GM21526 (cell line): Measurements from ENCODE around the gene TRIML1.
"Not testable (repeated sequence)": the region's sequence is repeated elsewhere in the genome, so short reads cannot be mapped to it uniquely, and the experiment has no call there.

ENCODE experiments used
- ATAC-seq: cut with Tn5 transposase; IDR thresholded peaks from one replicate; pipeline ENCODE4 v1.9.1; 2021; ENCODE audit warnings: moderate library complexity; ENCODE audit not compliant: unreplicated experiment, low FRiP score

The TRIML1 gene

DNA sequence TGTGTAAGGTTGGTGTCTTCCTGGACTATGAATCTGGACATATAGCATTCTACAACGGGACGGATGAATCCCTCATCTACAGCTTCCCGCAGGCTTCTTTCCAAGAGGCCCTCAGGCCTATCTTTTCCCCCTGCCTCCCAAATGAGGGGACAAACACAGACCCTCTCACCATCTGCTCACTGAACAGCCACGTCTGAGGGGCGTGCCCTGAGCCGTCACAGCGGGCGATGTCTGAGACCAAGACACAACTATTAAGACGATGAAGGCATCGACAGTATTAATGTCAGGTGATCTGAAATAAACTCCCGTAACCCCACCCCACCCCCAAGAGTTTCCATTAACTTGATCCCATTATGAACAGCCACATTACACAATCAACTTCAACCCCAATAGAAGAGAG lies 7.9 kb downstream of the TRIML1 start:
- no peak for ATAC-seq

GRCh38 chr4:188147776-188148175 lies 8.5 kb downstream of the TRIML1 start:
- no peak for ATAC-seq

- ATAC-seq, result no peak
Observed at GRCh38 chr4:188154668-188155405, 15.6 kb downstream of the TRIML1 start.

- ATAC-seq, result no peak
Observed at GRCh38 chr4:188158336-188158735, 19.1 kb downstream of the TRIML1 start.

DNA sequence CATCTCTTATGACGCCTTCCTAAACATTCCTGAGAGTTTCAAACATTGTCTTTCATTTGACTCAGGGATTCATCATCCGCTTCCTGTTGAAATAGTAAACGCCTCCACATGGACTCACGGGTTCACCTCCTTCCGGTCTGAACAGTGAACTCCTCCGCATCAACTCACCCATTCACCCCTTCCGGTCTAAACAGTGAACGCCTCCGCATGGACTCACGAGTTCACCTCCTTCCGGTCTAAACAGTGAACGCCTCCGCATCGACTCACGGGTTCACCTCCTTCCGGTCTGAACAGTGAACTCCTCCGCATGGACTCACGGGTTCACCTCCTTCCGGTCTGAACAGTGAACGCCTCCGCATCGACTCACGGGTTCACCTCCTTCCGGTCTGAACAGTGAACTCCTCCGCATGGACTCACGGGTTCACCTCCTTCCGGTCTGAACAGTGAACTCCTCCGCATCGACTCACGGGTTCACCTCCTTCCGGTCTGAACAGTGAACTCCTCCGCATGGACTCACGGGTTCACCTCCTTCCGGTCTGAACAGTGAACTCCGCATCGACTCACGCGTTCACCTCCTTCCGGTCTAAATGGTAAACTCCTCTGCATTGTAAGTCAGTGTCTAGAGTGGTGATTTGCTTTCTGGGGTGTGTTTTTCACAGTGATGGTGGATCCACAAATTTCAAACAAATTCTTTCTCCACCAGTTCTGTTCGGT lies 20.4 kb downstream of the TRIML1 start:
- ATAC-seq, result not testable (repeated sequence)

DNA sequence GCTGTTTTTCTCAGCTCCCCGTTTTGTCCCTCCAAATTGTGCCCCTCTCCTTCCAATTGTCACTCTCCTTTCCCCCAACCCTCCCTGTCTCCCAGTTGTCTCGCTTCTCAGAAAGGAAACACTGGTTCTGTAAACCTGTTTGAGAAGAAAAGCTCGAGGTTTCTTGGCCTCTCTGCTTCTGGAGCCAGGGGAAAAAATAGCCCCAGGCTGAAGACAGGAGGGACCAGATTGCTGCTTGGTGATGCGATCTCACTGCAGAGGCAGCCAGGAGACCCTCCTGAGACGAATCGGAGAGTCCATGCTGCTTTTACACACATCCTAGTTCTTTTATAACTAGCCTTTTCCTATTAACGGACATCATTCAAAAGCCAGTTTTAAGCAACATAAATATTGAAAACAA lies 21.2 kb downstream of the TRIML1 start:
- no peak for ATAC-seq

- no peak for ATAC-seq
Observed at GRCh38 chr4:188161167-188161566, 21.9 kb downstream of the TRIML1 start.

- no peak for ATAC-seq
Observed at GRCh38 chr4:188162698-188163097, 23.5 kb downstream of the TRIML1 start.

DNA sequence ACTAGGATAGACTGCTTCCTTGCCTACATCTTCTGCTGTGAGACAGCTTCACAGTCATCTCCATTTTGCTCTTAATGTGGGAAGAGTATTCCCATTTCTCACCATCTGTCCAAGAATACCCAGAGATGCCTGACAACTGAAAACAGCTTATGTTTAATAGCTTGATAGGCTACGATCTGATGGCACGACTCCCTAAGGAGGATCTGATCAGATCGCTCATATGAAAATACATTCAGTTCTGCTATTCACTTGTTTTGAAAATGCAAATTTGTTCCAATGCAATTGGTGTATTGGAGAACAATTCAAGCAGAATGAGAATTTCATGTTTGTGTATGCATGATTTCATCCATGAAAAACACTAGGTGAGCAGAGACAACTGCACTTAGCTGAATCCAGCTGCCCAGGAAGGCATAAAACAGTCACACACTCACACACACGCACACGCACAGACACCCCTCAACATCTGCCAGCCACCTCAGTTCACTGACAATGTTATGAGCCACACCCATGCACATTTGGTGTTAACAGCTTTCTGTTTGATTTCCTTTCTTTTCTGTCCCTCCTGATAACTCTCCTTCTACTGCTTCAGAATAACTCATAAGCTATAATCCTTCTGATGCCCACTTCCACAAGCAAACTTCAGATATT lies 29.6 kb downstream of the TRIML1 start:
- no peak for ATAC-seq

GRCh38 chr4:188171551-188171950 lies 32.3 kb downstream of the TRIML1 start:
- no peak for ATAC-seq

- ATAC-seq, result no peak
Observed at GRCh38 chr4:188175288-188175687, 36.0 kb downstream of the TRIML1 start.

- ATAC-seq, result no peak
Observed at GRCh38 chr4:188177997-188178675, 38.9 kb downstream of the TRIML1 start.

GRCh38 chr4:188178806-188179205 lies 39.6 kb downstream of the TRIML1 start:
- ATAC-seq, result no peak

DNA sequence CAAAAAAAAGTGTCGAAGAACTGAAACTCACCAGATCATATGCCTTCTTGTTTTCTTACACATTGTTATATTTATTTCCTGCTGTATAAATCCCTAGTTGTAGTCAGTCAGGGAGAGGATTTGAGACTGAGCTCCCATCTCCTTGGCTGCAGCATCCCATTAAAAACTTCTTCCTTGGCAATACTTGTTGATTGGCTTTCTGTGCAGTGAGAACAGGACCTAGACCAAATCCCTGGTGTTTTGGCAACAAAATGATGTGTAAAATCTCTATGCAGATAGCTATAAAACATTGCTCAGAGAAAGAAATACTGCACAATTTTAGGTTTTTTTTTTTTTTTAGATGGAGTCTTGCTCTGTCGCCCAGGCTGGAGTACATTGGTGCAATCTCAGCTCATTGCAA lies 47.9 kb downstream of the TRIML1 start:
- ATAC-seq, result no peak

DNA sequence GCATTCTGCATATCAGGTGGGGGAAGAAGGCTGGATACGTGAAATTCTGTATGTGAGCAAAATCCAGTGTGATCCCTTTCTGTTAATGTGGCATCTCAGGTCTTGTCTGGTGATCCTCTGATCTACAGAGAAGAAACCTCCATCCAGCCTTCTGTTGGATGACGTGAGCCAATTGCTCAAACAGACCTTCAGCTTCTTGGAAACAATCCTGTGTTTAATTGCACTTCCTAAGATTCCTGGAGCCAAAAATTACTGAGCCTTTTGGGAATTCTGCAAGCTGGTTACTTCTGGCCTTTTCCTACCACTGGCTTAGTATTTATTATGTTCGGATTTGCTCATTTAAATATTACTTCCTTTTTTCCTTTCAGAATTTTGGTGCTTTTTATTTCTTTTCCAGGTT lies 51.2 kb downstream of the TRIML1 start:
- ATAC-seq, result no peak

DNA sequence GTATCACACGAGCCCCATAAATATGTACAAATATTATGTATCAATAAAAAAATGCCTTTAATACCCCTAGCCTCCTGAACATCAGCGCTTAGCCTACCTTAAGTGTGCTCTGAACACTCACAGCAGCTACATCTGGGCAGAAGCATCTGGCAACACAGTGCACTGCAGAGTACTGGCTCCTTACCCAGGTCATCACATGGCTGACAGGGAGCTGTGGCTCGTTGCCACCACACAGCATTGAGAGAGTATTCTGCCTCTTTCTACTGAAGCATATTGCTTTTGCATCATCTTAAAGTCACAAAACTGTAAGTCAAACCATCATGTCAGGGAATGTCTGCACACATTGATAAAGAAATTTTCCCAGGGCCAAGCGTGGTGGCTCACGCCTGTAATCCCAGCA lies 55.2 kb downstream of the TRIML1 start:
- ATAC-seq, result no peak

GRCh38 chr4:188195389-188195985 lies 56.2 kb downstream of the TRIML1 start:
- ATAC-seq, result no peak

- no peak for ATAC-seq
Observed at GRCh38 chr4:188196134-188196735, 57.0 kb downstream of the TRIML1 start.
